GM12892 (cell line): ENCODE measurements around the gene PIANP.

Source experiments
- POLR2A ChIP-seq: IDR thresholded peaks from 2 replicates; pipeline ENCODE4 v1.6.1; 2011; ENCODE audit warnings: low read depth, low read length, control low read depth
- POLR2AphosphoS5 ChIP-seq: IDR thresholded peaks from 2 replicates; pipeline ENCODE4 v1.6.1; 2011; ENCODE audit warnings: low read depth, low read length, control low read depth
- TAF1 ChIP-seq: IDR thresholded peaks from 2 replicates; pipeline ENCODE4 v1.6.1; 2011; ENCODE audit warnings: low read depth, mild to moderate bottlenecking, control low read depth, low read length, borderline replicate concordance

- TF ChIP-seq POLR2A (no peak), POLR2AphosphoS5 (no peak), TAF1 (no peak)
Observed at GRCh38 chr12:6700646-6701051, at the start of gene PIANP.
